HepG2 (cell line): ENCODE measurements around the gene C20orf144. TPM values are rescaled to one million over a fixed set of nuclear protein-coding genes. Genes with fewer than 3 reads are reported as not detected.

Source experiments
- ATRX ChIP-seq: sonication (generic); formaldehyde crosslinking; IDR thresholded peaks from 2 replicates; pipeline ENCODE4 v1.4.0; 2020; ENCODE audit warnings: missing genetic modification reagents, borderline replicate concordance
- KLF13 ChIP-seq: sonication (generic); formaldehyde crosslinking; IDR thresholded peaks from 2 replicates; pipeline ENCODE4 v1.4.0; 2020; ENCODE audit warnings: mild to moderate bottlenecking, missing genetic modification reagents
- MAFF ChIP-seq: IDR thresholded peaks from 2 replicates; pipeline ENCODE4 v1.6.1; 2011; ENCODE audit warnings: low read depth, low read length, improper control_type of control experiment
- MIER2 ChIP-seq: IDR thresholded peaks from 2 replicates; pipeline ENCODE4 v1.6.1; 2016; ENCODE audit warnings: missing biosample characterization, missing genetic modification reagents
- NBN ChIP-seq: fragments of 450-650 bp; conservative IDR thresholded peaks from 2 replicates; pipeline ENCODE4 v1.6.1; 2017
- NFKBIZ ChIP-seq: IDR thresholded peaks from 2 replicates; pipeline ENCODE4 v1.6.1; 2018; ENCODE audit warnings: missing genetic modification reagents, missing compliant biosample characterization
- NR2F2 ChIP-seq: IDR thresholded peaks from 2 replicates; pipeline ENCODE4 v1.6.1; 2012; ENCODE audit warnings: low read depth, inconsistent platforms, borderline replicate concordance
- RARG ChIP-seq: sonication (generic); formaldehyde crosslinking; IDR thresholded peaks from 2 replicates; pipeline ENCODE4 v1.4.0; 2020; ENCODE audit warnings: low read depth, mild to moderate bottlenecking, missing genetic modification reagents
- SETDB1 ChIP-seq: sonication (generic); formaldehyde crosslinking; IDR thresholded peaks from 2 replicates; pipeline ENCODE4 v1.5.1; 2020; ENCODE audit warnings: missing genetic modification reagents, mild to moderate bottlenecking, borderline replicate concordance
- SMAD1 ChIP-seq: sonication (generic); formaldehyde crosslinking; IDR thresholded peaks from 2 replicates; pipeline ENCODE4 v1.4.0; 2020; ENCODE audit warnings: missing genetic modification reagents, low read depth, mild to moderate bottlenecking, borderline replicate concordance
- SOX6 ChIP-seq, 2 experiments: fragments of 450-650 bp in 1 of 2; sonication (generic) in 1 of 2; formaldehyde crosslinking in 1 of 2; IDR thresholded peaks; 2 replicates each; pipeline versions ENCODE4 v1.4.0 to v1.6.1; 2017 to 2020; ENCODE audit warnings: antibody characterized with exemption in 1 of 2, mild to moderate bottlenecking in 1 of 2, missing genetic modification reagents in 1 of 2
- THRA ChIP-seq: sonication (generic); formaldehyde crosslinking; IDR thresholded peaks from 2 replicates; pipeline ENCODE4 v1.4.0; 2020; ENCODE audit warnings: missing genetic modification reagents, borderline replicate concordance
- ZBTB39 ChIP-seq: sonication (generic); formaldehyde crosslinking; IDR thresholded peaks from 2 replicates; pipeline ENCODE4 v1.5.0; 2020; ENCODE audit warnings: missing genetic modification reagents
- ZFP82 ChIP-seq: sonication (generic); formaldehyde crosslinking; IDR thresholded peaks from 2 replicates; pipeline ENCODE4 v1.5.1; 2020; ENCODE audit warnings: mild to moderate bottlenecking, missing genetic modification reagents, borderline replicate concordance
- ZNF382 ChIP-seq: sonication (generic); formaldehyde crosslinking; IDR thresholded peaks from 2 replicates; pipeline ENCODE4 v1.5.0; 2020; ENCODE audit warnings: missing genetic modification reagents, mild to moderate bottlenecking, borderline replicate concordance
- ZNF430 ChIP-seq: sonication (generic); formaldehyde crosslinking; IDR thresholded peaks from 2 replicates; pipeline ENCODE4 v1.9.0; 2021; ENCODE audit warnings: mild to moderate bottlenecking, missing genetic modification reagents
- ZNF607 ChIP-seq: sonication (generic); formaldehyde crosslinking; IDR thresholded peaks from 2 replicates; pipeline ENCODE4 v1.5.1; 2020; ENCODE audit warnings: missing genetic modification reagents, mild to moderate bottlenecking, borderline replicate concordance
- ZNF777 ChIP-seq: sonication (generic); formaldehyde crosslinking; IDR thresholded peaks from 2 replicates; pipeline ENCODE4 v1.4.0; 2020; ENCODE audit warnings: missing genetic modification reagents
- ZNF816 ChIP-seq: sonication (generic); formaldehyde crosslinking; IDR thresholded peaks from 2 replicates; pipeline ENCODE4 v1.8.0; 2022; ENCODE audit warnings: missing genetic modification reagents, mild to moderate bottlenecking, borderline replicate concordance
- ZSCAN12 ChIP-seq: sonication (generic); formaldehyde crosslinking; IDR thresholded peaks from 2 replicates; pipeline ENCODE4 v1.9.0; 2021; ENCODE audit warnings: mild to moderate bottlenecking, missing genetic modification reagents
- ZZZ3 ChIP-seq: sonication (generic); formaldehyde crosslinking; IDR thresholded peaks from 2 replicates; pipeline ENCODE4 v1.4.0; 2020; ENCODE audit warnings: missing genetic modification reagents, mild to moderate bottlenecking, borderline replicate concordance
- polyA plus RNA-seq, 8 experiments: library from polyadenylated mRNA; depleted of rRNA in 3 of 8; stranded (reverse) in 7 of 8; unstranded in 1 of 8; fragments of >200 nt; fragmentation: Illumina TruSeq in 4 of 8; extraction: Trizol in 4 of 8; gene quantifications; 2 replicates each; pipeline versions ENCODE4 v1.2.1 to v1.2.3, GENCODE V29; 2011 to 2016; ENCODE audit warnings: low read depth in 4 of 8, missing spikeins in 1 of 8, mixed read lengths in 1 of 8; ENCODE audit not compliant: insufficient read depth in 1 of 8
- total RNA-seq, 5 experiments: library from RNA; depleted of rRNA; stranded (reverse); fragments of >200 nt; fragmentation: Illumina TruSeq; extraction: Trizol; gene quantifications; 2 replicates each; pipeline ENCODE4 v1.2.3, GENCODE V29; 2016; ENCODE audit warnings: low read depth in 1 of 5
- TF ChIP-seq, protein P1 (sequence below): sonication (generic); formaldehyde crosslinking; IDR thresholded peaks from 2 replicates; pipeline ENCODE4 v1.5.0; 2020; ENCODE audit warnings: missing genetic modification reagents
- TF ChIP-seq, protein P2 (sequence below): sonication (generic); formaldehyde crosslinking; IDR thresholded peaks from 2 replicates; pipeline ENCODE4 v1.5.1; 2020; ENCODE audit warnings: mild to moderate bottlenecking, missing genetic modification reagents, moderate library complexity

Gene C20orf144
- total and polyA plus RNA-seq, 2 of the 13 experiments (the other 11 are each of a cell fraction or from before 2014, with no cell fraction given), result 0.09 to 0.16 TPM

GRCh38 chr20:33663161-33664084, 1.3 kb downstream of the C20orf144 start (continued):
- TF ChIP-seq ZBTB39 (CRISPR knock-in tag) (no peak), ZZZ3 (CRISPR knock-in tag) (peak; percentile 34; the same call in 1 of the 2 replicates), THRA (CRISPR knock-in tag) (no peak; the same call in 1 of the 2 replicates), NBN (no peak), MAFF (no peak), KLF13 (CRISPR knock-in tag) (0 out of 2 replicates have a peak, but pooled peaks have one; percentile 29), RARG (no peak; the same call in 1 of the 2 replicates), ZNF777 (CRISPR knock-in tag) (peak; percentile 50; the same call in 1 of the 2 replicates), ZNF607 (CRISPR knock-in tag) (peak; percentile 41; the same call in 1 of the 2 replicates), NFKBIZ (CRISPR knock-in tag) (0 out of 2 replicates have a peak, but pooled peaks have one; percentile 11), ZNF816 (peak; percentile 88), ZFP82 (CRISPR knock-in tag) (peak; percentile 98), NR2F2 (no peak), ZNF382 (no peak), SOX6 (IDR thresholded peaks at IDR 0.05) (no peak), SOX6 (CRISPR knock-in tag; IDR thresholded peaks at IDR 0.05) (peak; percentile 60; the same call in 1 of the 2 replicates), ZSCAN12 (CRISPR knock-in tag) (0 out of 2 replicates have a peak, but pooled peaks have one; percentile 53), SMAD1 (CRISPR knock-in tag) (peak; percentile 99), ZNF430 (peak; percentile 94), ATRX (CRISPR knock-in tag) (no peak), SETDB1 (CRISPR knock-in tag) (no peak), MIER2 (CRISPR knock-in tag) (no peak)
- TF ChIP-seq, protein P1, sequence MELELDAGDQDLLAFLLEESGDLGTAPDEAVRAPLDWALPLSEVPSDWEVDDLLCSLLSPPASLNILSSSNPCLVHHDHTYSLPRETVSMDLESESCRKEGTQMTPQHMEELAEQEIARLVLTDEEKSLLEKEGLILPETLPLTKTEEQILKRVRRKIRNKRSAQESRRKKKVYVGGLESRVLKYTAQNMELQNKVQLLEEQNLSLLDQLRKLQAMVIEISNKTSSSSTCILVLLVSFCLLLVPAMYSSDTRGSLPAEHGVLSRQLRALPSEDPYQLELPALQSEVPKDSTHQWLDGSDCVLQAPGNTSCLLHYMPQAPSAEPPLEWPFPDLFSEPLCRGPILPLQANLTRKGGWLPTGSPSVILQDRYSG (CRISPR knock-in tag), result no peak; the same call in 1 of the 2 replicates
- TF ChIP-seq, protein P2, sequence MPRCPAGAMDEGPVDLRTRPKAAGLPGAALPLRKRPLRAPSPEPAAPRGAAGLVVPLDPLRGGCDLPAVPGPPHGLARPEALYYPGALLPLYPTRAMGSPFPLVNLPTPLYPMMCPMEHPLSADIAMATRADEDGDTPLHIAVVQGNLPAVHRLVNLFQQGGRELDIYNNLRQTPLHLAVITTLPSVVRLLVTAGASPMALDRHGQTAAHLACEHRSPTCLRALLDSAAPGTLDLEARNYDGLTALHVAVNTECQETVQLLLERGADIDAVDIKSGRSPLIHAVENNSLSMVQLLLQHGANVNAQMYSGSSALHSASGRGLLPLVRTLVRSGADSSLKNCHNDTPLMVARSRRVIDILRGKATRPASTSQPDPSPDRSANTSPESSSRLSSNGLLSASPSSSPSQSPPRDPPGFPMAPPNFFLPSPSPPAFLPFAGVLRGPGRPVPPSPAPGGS (CRISPR knock-in tag), result peak; percentile 92
